WTC11 (cell line): Measurements from ENCODE around the gene AJAP1. TPM values are rescaled to one million over a fixed set of nuclear protein-coding genes. Genes with fewer than 3 reads are reported as not detected.

Experiments used
- ATAC-seq: fragments of 200-7000 bp; cut with Tn5 transposase; 2 replicates; pipeline ENCODE4 v1.10.0; 2021; ENCODE audit warnings: mild to moderate bottlenecking, moderate library complexity
- CTCF ChIA-PET: fragments of 300-600 bp; sonication (Branson Sonifier 250); formaldehyde crosslinking; loops from one replicate; lab custom pipeline; 2021; ENCODE audit warnings: antibody characterized with exemption; lab: Charles Lee
- POLR2A ChIA-PET: fragments of 350-600 bp; sonication (Branson Sonifier 250); formaldehyde crosslinking; loops from one replicate; lab custom pipeline; 2021; ENCODE audit warnings: antibody characterized with exemption; lab: Charles Lee
- DNase-seq: peaks from one replicate; pipeline ENCODE4 v3.0.0; 2021; ENCODE audit warnings: low spot score
- H3K27ac Mint-ChIP-seq: 2 replicates; pipeline ENCODE4 v1.8.0; 2021; ENCODE audit warnings: mixed read lengths
- H3K27me3 Mint-ChIP-seq: 2 replicates; pipeline ENCODE4 v1.8.0; 2021; ENCODE audit warnings: low read depth, mild to moderate bottlenecking, moderate library complexity, mixed read lengths
- H3K36me3 Mint-ChIP-seq: 2 replicates; pipeline ENCODE4 v1.8.0; 2021; ENCODE audit warnings: mixed read lengths
- H3K4me1 Mint-ChIP-seq: 2 replicates; pipeline ENCODE4 v1.8.0; 2022; ENCODE audit warnings: mixed read lengths
- H3K4me3 Mint-ChIP-seq: 2 replicates; pipeline ENCODE4 v1.8.0; 2021; ENCODE audit warnings: mild to moderate bottlenecking, moderate library complexity, mixed read lengths
- H3K9me3 Mint-ChIP-seq: 2 replicates; pipeline ENCODE4 v1.8.0; 2021; ENCODE audit warnings: mixed read lengths
- CREM ChIP-seq: sonication (generic); formaldehyde crosslinking; IDR thresholded peaks from 2 replicates; pipeline ENCODE4 v1.8.1; 2022; ENCODE audit warnings: mild to moderate bottlenecking, missing genetic modification reagents, moderate library complexity
- ELF4 ChIP-seq: sonication (generic); formaldehyde crosslinking; IDR thresholded peaks from 2 replicates; pipeline ENCODE4 v1.8.1; 2022; ENCODE audit warnings: low read depth, mild to moderate bottlenecking, moderate library complexity, missing genetic modification reagents
- EMX1 ChIP-seq: fragments of 250-450 bp; sonication (Bioruptor Pico); IDR thresholded peaks from 2 replicates; pipeline ENCODE4 v1.8.0; 2021; ENCODE audit warnings: mild to moderate bottlenecking
- FOXJ3 ChIP-seq: sonication (generic); formaldehyde crosslinking; IDR thresholded peaks from 2 replicates; pipeline ENCODE4 v1.9.0; 2021; ENCODE audit warnings: missing genetic modification reagents, mild to moderate bottlenecking, borderline replicate concordance
- GRHL2 ChIP-seq: fragments of 250-450 bp; sonication (Bioruptor Pico); IDR thresholded peaks from 2 replicates; pipeline ENCODE4 v1.8.0; 2022; ENCODE audit warnings: mild to moderate bottlenecking, moderate library complexity; ENCODE audit not compliant: insufficient replicate concordance, severe bottlenecking
- IRF2 ChIP-seq: sonication (generic); formaldehyde crosslinking; IDR thresholded peaks from 2 replicates; pipeline ENCODE4 v1.8.0; 2022; ENCODE audit warnings: low read depth, missing genetic modification reagents, borderline replicate concordance
- NFE2L1 ChIP-seq: sonication (generic); formaldehyde crosslinking; IDR thresholded peaks from 2 replicates; pipeline ENCODE4 v1.8.1; 2023; ENCODE audit warnings: missing genetic modification reagents
- NFYB ChIP-seq: sonication (generic); formaldehyde crosslinking; conservative IDR thresholded peaks from 2 replicates; pipeline ENCODE4 v1.8.0; 2022; ENCODE audit warnings: low read depth, missing genetic modification reagents
- NR1H2 ChIP-seq: sonication (generic); formaldehyde crosslinking; IDR thresholded peaks from 2 replicates; pipeline ENCODE4 v1.9.0; 2021; ENCODE audit warnings: mild to moderate bottlenecking, moderate library complexity, missing genetic modification reagents
- NR2C2 ChIP-seq: sonication (generic); formaldehyde crosslinking; IDR thresholded peaks from 2 replicates; pipeline ENCODE4 v1.8.0; 2022; ENCODE audit warnings: mild to moderate bottlenecking, missing genetic modification reagents
- ZNF219 ChIP-seq: sonication (generic); formaldehyde crosslinking; IDR thresholded peaks from 2 replicates; pipeline ENCODE4 v1.8.0; 2023; ENCODE audit warnings: missing genetic modification reagents, mild to moderate bottlenecking, borderline replicate concordance
- ZNF232 ChIP-seq: sonication (generic); formaldehyde crosslinking; IDR thresholded peaks from 2 replicates; pipeline ENCODE4 v1.8.0; 2022; ENCODE audit warnings: mild to moderate bottlenecking, missing genetic modification reagents
- ZNF416 ChIP-seq: fragments of 250-450 bp; sonication (Bioruptor Pico); IDR thresholded peaks from 2 replicates; pipeline ENCODE4 v1.9.0; 2021; ENCODE audit warnings: mild to moderate bottlenecking, inconsistent platforms
- total RNA-seq: library from RNA; stranded (reverse); gene quantifications from 3 replicates; pipeline ENCODE4 v1.2.3, GENCODE V29; 2021
- TF ChIP-seq, protein P1 (sequence below): fragments of 250-450 bp; sonication (Bioruptor Pico); IDR thresholded peaks from 2 replicates; pipeline ENCODE4 v1.9.0; 2021; ENCODE audit warnings: mild to moderate bottlenecking
- TF ChIP-seq, protein P2 (sequence below): sonication (generic); formaldehyde crosslinking; IDR thresholded peaks from 2 replicates; pipeline ENCODE4 v1.8.1; 2023; ENCODE audit warnings: mild to moderate bottlenecking, missing genetic modification reagents, moderate library complexity
- TF ChIP-seq, protein P3 (sequence below): sonication (generic); formaldehyde crosslinking; IDR thresholded peaks from 2 replicates; pipeline ENCODE4 v1.8.0; 2022; ENCODE audit warnings: missing genetic modification reagents
- TF ChIP-seq, protein P4 (sequence below): sonication (generic); formaldehyde crosslinking; IDR thresholded peaks from 2 replicates; pipeline ENCODE4 v1.8.1; 2022; ENCODE audit warnings: missing genetic modification reagents, borderline replicate concordance
- TF ChIP-seq, protein P5 (sequence below): sonication (generic); formaldehyde crosslinking; IDR thresholded peaks from 2 replicates; pipeline ENCODE4 v1.8.1; 2022; ENCODE audit warnings: mild to moderate bottlenecking, missing genetic modification reagents, moderate library complexity, borderline replicate concordance
- TF ChIP-seq, protein P6 (sequence below): fragments of 200-600 bp; IDR thresholded peaks from 2 replicates; pipeline ENCODE4 v1.8.0; 2022; ENCODE audit warnings: antibody characterized with exemption

Gene AJAP1
- total RNA-seq, 1 experiment from 2014 or later, result 2.1 TPM

DNA sequence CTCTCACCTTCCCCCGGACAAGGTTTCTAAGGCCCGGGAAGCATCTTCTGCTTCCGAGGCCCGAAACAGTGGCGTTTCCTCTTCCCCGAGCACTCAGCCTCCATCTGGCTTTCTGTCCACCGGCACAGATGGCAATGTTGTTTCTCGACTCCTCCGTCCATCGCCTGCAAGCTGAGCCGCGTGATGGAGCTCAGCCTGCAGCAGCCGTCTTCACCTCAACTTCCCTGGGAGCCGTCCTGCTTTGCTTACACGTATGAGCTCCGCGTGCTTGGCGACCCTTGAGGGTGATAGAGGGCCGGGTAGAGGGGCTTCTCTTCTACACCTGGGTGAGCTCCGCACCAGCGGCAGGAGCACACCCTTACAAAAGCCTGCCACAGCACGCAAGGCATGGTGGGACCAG lies 80.4 kb downstream of the AJAP1 start:
- Mint-ChIP-seq H3K27ac (no peak overlapping the region), H3K9me3 (peaks cover 52% of the 10 kb centered on the region), H3K4me1 (no peaks in the 10 kb centered on the region)
- no peak for ATAC-seq
- CTCF ChIA-PET, result no interaction called here
- TF ChIP-seq, protein P1, sequence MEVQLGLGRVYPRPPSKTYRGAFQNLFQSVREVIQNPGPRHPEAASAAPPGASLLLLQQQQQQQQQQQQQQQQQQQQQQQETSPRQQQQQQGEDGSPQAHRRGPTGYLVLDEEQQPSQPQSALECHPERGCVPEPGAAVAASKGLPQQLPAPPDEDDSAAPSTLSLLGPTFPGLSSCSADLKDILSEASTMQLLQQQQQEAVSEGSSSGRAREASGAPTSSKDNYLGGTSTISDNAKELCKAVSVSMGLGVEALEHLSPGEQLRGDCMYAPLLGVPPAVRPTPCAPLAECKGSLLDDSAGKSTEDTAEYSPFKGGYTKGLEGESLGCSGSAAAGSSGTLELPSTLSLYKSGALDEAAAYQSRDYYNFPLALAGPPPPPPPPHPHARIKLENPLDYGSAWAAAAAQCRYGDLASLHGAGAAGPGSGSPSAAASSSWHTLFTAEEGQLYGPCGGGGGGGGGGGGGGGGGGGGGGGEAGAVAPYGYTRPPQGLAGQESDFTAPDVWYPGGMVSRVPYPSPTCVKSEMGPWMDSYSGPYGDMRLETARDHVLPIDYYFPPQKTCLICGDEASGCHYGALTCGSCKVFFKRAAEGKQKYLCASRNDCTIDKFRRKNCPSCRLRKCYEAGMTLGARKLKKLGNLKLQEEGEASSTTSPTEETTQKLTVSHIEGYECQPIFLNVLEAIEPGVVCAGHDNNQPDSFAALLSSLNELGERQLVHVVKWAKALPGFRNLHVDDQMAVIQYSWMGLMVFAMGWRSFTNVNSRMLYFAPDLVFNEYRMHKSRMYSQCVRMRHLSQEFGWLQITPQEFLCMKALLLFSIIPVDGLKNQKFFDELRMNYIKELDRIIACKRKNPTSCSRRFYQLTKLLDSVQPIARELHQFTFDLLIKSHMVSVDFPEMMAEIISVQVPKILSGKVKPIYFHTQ (CRISPR knock-in tag), result no peak
- TF ChIP-seq NFYB (CRISPR knock-in tag), result no peak
- no peak for TF ChIP-seq ZNF232 (CRISPR knock-in tag)
- no peak for TF ChIP-seq NR2C2
- no peak for TF ChIP-seq ZNF219
- TF ChIP-seq ZNF416 (CRISPR knock-in tag), result no peak
- no peak for TF ChIP-seq GRHL2
- TF ChIP-seq, protein P2, sequence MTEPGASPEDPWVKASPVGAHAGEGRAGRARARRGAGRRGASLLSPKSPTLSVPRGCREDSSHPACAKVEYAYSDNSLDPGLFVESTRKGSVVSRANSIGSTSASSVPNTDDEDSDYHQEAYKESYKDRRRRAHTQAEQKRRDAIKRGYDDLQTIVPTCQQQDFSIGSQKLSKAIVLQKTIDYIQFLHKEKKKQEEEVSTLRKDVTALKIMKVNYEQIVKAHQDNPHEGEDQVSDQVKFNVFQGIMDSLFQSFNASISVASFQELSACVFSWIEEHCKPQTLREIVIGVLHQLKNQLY (CRISPR knock-in tag), result no peak
- TF ChIP-seq, protein P3, sequence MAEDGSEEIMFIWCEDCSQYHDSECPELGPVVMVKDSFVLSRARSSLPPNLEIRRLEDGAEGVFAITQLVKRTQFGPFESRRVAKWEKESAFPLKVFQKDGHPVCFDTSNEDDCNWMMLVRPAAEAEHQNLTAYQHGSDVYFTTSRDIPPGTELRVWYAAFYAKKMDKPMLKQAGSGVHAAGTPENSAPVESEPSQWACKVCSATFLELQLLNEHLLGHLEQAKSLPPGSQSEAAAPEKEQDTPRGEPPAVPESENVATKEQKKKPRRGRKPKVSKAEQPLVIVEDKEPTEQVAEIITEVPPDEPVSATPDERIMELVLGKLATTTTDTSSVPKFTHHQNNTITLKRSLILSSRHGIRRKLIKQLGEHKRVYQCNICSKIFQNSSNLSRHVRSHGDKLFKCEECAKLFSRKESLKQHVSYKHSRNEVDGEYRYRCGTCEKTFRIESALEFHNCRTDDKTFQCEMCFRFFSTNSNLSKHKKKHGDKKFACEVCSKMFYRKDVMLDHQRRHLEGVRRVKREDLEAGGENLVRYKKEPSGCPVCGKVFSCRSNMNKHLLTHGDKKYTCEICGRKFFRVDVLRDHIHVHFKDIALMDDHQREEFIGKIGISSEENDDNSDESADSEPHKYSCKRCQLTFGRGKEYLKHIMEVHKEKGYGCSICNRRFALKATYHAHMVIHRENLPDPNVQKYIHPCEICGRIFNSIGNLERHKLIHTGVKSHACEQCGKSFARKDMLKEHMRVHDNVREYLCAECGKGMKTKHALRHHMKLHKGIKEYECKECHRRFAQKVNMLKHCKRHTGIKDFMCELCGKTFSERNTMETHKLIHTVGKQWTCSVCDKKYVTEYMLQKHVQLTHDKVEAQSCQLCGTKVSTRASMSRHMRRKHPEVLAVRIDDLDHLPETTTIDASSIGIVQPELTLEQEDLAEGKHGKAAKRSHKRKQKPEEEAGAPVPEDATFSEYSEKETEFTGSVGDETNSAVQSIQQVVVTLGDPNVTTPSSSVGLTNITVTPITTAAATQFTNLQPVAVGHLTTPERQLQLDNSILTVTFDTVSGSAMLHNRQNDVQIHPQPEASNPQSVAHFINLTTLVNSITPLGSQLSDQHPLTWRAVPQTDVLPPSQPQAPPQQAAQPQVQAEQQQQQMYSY, result no peak
- TF ChIP-seq ELF4 (CRISPR knock-in tag), result no peak
- no peak for TF ChIP-seq IRF2 (CRISPR knock-in tag)
- TF ChIP-seq, protein P4, sequence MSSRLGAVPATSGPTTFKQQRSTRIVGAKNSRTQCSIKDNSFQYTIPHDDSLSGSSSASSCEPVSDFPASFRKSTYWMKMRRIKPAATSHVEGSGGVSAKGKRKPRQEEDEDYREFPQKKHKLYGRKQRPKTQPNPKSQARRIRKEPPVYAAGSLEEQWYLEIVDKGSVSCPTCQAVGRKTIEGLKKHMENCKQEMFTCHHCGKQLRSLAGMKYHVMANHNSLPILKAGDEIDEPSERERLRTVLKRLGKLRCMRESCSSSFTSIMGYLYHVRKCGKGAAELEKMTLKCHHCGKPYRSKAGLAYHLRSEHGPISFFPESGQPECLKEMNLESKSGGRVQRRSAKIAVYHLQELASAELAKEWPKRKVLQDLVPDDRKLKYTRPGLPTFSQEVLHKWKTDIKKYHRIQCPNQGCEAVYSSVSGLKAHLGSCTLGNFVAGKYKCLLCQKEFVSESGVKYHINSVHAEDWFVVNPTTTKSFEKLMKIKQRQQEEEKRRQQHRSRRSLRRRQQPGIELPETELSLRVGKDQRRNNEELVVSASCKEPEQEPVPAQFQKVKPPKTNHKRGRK (CRISPR knock-in tag), result no peak
- no peak for TF ChIP-seq FOXJ3 (CRISPR knock-in tag)
- TF ChIP-seq, protein P5, sequence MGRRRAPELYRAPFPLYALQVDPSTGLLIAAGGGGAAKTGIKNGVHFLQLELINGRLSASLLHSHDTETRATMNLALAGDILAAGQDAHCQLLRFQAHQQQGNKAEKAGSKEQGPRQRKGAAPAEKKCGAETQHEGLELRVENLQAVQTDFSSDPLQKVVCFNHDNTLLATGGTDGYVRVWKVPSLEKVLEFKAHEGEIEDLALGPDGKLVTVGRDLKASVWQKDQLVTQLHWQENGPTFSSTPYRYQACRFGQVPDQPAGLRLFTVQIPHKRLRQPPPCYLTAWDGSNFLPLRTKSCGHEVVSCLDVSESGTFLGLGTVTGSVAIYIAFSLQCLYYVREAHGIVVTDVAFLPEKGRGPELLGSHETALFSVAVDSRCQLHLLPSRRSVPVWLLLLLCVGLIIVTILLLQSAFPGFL, result no peak
- TF ChIP-seq NR1H2 (CRISPR knock-in tag), result no peak
- TF ChIP-seq NFE2L1, result no peak
- no peak for TF ChIP-seq EMX1
- TF ChIP-seq, all 79 proteins: peak for 0
- peaks cover 4% of the 10 kb centered on the region for H3K27me3 Mint-ChIP-seq
- no peak overlapping the region for H3K4me3 Mint-ChIP-seq
- peaks cover 65% of the 10 kb centered on the region for H3K36me3 Mint-ChIP-seq
- POLR2A ChIA-PET, result no interaction called here
- DNase-seq, result no peak

DNA sequence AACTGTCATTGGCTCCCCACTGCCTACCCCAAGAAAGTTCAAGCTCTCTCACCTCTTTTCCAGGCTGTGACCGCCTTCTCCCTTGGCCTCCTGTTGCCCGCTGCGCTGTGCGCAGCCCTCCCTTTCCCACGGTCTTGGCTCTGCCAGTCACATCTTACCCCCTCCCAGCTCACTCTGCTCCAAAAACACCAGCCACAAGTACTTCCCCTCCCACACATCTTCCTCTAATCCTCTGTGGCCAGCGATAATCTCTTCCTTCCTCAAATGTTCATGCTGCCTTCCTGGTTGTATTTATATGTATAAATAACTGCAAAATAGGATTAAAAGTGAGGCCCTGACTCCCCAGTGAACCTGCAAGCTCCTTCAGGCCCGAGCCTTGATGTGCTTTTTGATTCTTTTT lies 81.8 kb downstream of the AJAP1 start:
- Mint-ChIP-seq H3K27ac (no peak overlapping the region), H3K4me1 (no peaks in the 10 kb centered on the region), H3K4me3 (no peak overlapping the region), H3K36me3 (peaks cover 54% of the 10 kb centered on the region), H3K27me3 (peaks cover 4% of the 10 kb centered on the region), H3K9me3 (peaks cover 45% of the 10 kb centered on the region)
- ChIA-PET CTCF (no interaction called here), POLR2A (no interaction called here)
- no peak for DNase-seq
- ATAC-seq, result no peak
- no peak for TF ChIP-seq CREM (CRISPR knock-in tag)
- TF ChIP-seq, protein P6, sequence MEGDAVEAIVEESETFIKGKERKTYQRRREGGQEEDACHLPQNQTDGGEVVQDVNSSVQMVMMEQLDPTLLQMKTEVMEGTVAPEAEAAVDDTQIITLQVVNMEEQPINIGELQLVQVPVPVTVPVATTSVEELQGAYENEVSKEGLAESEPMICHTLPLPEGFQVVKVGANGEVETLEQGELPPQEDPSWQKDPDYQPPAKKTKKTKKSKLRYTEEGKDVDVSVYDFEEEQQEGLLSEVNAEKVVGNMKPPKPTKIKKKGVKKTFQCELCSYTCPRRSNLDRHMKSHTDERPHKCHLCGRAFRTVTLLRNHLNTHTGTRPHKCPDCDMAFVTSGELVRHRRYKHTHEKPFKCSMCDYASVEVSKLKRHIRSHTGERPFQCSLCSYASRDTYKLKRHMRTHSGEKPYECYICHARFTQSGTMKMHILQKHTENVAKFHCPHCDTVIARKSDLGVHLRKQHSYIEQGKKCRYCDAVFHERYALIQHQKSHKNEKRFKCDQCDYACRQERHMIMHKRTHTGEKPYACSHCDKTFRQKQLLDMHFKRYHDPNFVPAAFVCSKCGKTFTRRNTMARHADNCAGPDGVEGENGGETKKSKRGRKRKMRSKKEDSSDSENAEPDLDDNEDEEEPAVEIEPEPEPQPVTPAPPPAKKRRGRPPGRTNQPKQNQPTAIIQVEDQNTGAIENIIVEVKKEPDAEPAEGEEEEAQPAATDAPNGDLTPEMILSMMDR, result no peak
- TF ChIP-seq, protein P2 (CRISPR knock-in tag), result no peak
